HEK293T (cell line): Measurements from ENCODE around the gene TNFRSF13B.
"Not testable (repeated sequence)": the region's sequence is repeated elsewhere in the genome, so short reads cannot be mapped to it uniquely, and the experiment has no call there.

Source experiments
- CTCF ChIA-PET: fragments of 350-600 bp; formaldehyde crosslinking; extraction: SDS; loops from one replicate; lab custom pipeline; 2021; ENCODE audit warnings: antibody characterized with exemption, inconsistent platforms; lab: Yijun Ruan, JAX
- POLR2A ChIA-PET: fragments of 350-600 bp; formaldehyde crosslinking; extraction: SDS; loops from one replicate; lab custom pipeline; 2020; ENCODE audit warnings: antibody characterized with exemption, inconsistent platforms; lab: Yijun Ruan, JAX
- DNase-seq: peaks from one replicate; pipeline ENCODE4 v3.0.0; 2012; ENCODE audit warnings: mixed read lengths; ENCODE audit errors: extremely low spot score
- ARNT ChIP-seq: fragments of 450-650 bp; IDR thresholded peaks from 2 replicates; pipeline ENCODE4 v1.6.1; 2017; ENCODE audit warnings: mild to moderate bottlenecking
- BHLHE40 ChIP-seq: fragments of 450-650 bp; IDR thresholded peaks from 2 replicates; pipeline ENCODE4 v1.6.1; 2016; ENCODE audit warnings: mild to moderate bottlenecking, moderate library complexity, borderline replicate concordance
- CTBP1 ChIP-seq: fragments of 450-650 bp; IDR thresholded peaks from 2 replicates; pipeline ENCODE4 v1.6.1; 2016; ENCODE audit warnings: borderline replicate concordance
- ELF4 ChIP-seq: fragments of 450-650 bp; IDR thresholded peaks from 2 replicates; pipeline ENCODE4 v1.6.1; 2017; ENCODE audit warnings: antibody characterized with exemption
- FOXA1 ChIP-seq: fragments of 450-650 bp; IDR thresholded peaks from 2 replicates; pipeline ENCODE4 v1.6.1; 2016; ENCODE audit warnings: mild to moderate bottlenecking
- FOXK2 ChIP-seq: fragments of 450-650 bp; IDR thresholded peaks from 2 replicates; pipeline ENCODE4 v1.6.1; 2016; ENCODE audit warnings: mild to moderate bottlenecking
- FOXM1 ChIP-seq: fragments of 450-650 bp; IDR thresholded peaks from 2 replicates; pipeline ENCODE4 v1.6.1; 2017; ENCODE audit warnings: mild to moderate bottlenecking, borderline replicate concordance
- HDGF ChIP-seq: fragments of 450-650 bp; IDR thresholded peaks from 2 replicates; pipeline ENCODE4 v1.6.1; 2017; ENCODE audit warnings: antibody characterized with exemption, borderline replicate concordance
- L3MBTL2 ChIP-seq: fragments of 450-650 bp; conservative IDR thresholded peaks from 2 replicates; pipeline ENCODE4 v1.6.1; 2016; ENCODE audit warnings: mild to moderate bottlenecking
- LEF1 ChIP-seq: fragments of 450-650 bp; IDR thresholded peaks from 2 replicates; pipeline ENCODE4 v1.6.1; 2017; ENCODE audit warnings: mild to moderate bottlenecking, borderline replicate concordance
- NFRKB ChIP-seq: fragments of 450-650 bp; IDR thresholded peaks from 2 replicates; pipeline ENCODE4 v1.6.1; 2016; ENCODE audit warnings: mild to moderate bottlenecking, moderate library complexity
- SP1 ChIP-seq: fragments of 450-650 bp; IDR thresholded peaks from 2 replicates; pipeline ENCODE4 v1.6.1; 2017
- SUZ12 ChIP-seq: fragments of 450-650 bp; IDR thresholded peaks from 2 replicates; pipeline ENCODE4 v1.6.1; 2016; ENCODE audit warnings: mild to moderate bottlenecking
- TARDBP ChIP-seq: fragments of 450-650 bp; IDR thresholded peaks from 2 replicates; pipeline ENCODE4 v1.6.1; 2016
- ZNF384 ChIP-seq: fragments of 450-650 bp; IDR thresholded peaks from 2 replicates; pipeline ENCODE4 v1.6.1; 2016
- TF ChIP-seq, protein P1 (sequence below): fragments of 450-650 bp; IDR thresholded peaks from 2 replicates; pipeline ENCODE4 v1.6.1; 2016

TNFRSF13B gene

DNA sequence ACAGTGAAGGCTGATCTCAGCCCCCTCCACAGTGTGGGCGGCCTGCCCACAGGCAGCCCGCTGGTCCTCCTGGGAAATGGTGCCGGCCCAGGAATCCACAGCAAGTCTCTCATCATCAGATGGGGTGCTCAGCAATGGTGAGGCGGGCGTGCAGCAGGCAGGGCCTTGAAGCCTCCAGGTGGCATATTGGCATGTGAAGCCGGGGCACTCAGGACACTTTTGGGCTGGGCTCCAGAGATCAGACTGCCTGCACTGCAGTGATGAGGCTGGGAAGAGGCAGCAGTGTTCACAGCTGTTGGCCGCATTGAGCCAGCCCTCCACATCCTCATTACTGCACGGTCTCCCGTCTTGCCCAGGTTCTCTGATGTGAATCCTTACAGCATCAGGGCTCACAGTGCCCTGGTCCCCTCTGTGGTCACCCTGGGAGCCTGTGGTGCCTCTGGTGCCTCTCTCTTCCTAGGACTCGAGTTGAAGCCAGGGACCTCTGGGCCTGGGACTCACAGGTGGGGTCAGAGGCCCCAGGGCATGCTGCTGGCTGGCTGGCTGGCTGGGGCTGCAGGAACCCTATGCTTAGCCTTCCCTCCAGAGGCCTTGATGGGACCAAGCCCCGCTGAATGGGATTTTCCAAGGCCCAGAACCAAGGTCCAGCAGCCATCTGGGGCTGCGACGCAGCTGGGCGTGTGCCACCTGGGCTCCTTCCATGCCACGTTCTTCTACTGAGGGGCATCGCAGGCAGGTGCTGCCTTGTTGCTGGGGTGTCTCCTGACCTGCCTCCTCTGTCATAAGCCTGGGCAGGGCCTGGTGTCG, 48.6 kb downstream of the TNFRSF13B start:
- DNase-seq = no peak
- POLR2A ChIA-PET = no interaction called here
- CTCF ChIA-PET = no interaction called here
- TF ChIP-seq ZNF384 (no peak), ELF4 (no peak), BHLHE40 (no peak), SUZ12 (no peak), SP1 (no peak), TARDBP (no peak), NFRKB (no peak), FOXM1 (no peak), FOXA1 (no peak), ARNT (no peak), CTBP1 (no peak), L3MBTL2 (no peak)
- TF ChIP-seq, protein P1, sequence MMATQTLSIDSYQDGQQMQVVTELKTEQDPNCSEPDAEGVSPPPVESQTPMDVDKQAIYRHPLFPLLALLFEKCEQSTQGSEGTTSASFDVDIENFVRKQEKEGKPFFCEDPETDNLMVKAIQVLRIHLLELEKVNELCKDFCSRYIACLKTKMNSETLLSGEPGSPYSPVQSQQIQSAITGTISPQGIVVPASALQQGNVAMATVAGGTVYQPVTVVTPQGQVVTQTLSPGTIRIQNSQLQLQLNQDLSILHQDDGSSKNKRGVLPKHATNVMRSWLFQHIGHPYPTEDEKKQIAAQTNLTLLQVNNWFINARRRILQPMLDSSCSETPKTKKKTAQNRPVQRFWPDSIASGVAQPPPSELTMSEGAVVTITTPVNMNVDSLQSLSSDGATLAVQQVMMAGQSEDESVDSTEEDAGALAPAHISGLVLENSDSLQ = no peak

DNA sequence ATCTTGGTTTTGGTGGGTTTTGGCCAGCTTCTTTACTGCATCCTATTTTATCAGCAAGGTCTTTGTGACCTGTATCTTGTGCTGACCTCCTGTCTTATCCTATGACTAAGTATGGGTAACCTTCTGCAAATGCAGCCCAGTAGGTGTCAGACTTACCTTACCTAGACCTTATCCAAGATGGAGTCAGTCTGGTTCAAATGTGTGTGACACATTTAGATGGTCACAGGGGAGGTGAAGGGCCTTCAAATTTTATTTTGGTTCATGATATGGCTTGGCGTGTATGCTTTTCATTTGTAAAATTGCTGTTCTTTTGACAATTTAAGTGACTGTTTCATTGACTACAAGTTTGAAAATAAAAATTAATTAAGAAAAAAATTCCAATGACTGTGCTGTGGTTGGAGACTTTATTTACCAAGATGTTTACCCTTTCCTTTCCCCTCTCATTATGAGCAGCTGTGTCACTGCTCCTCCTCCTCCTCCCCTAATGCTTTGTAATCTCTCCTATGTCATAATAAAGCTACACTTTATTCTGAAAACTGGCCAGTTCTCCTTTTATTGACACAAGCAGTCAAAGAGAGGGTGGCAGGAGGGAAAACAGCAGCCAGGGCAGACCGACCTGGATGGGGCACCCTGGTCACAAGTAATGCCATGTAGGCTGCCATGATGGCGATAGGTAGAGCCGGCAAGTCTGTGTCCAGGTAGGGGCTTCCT, 49.4 kb downstream of the TNFRSF13B start:
- CTCF ChIA-PET = no interaction called here
- TF ChIP-seq SUZ12 = no peak
- no peak for TF ChIP-seq FOXK2
- no peak for TF ChIP-seq FOXM1
- TF ChIP-seq ELF4 = no peak
- TF ChIP-seq BHLHE40 = no peak
- POLR2A ChIA-PET = no interaction called here
- no peak for DNase-seq

DNA sequence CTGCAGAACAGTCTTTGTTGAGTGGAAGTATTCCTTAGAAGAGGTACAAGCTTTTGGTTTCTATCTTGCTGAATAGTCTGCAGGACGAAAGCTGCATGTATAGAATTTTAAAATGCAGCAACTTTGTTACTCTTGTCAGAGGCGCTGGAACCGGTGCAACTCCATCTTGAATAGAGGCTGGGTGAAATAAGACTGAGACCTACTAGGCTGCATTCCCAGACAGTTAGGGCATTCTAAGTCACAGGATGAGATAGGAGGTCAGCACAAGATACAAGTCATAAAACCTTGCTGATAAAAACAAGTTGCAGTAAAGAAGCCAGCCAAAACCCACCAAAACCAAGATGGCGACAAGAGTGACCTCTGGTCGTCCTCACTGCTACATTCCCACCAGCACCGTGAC, 50.5 kb downstream of the TNFRSF13B start:
- DNase-seq, POLR2A ChIA-PET, CTCF ChIA-PET: not testable (repeated sequence)

DNA sequence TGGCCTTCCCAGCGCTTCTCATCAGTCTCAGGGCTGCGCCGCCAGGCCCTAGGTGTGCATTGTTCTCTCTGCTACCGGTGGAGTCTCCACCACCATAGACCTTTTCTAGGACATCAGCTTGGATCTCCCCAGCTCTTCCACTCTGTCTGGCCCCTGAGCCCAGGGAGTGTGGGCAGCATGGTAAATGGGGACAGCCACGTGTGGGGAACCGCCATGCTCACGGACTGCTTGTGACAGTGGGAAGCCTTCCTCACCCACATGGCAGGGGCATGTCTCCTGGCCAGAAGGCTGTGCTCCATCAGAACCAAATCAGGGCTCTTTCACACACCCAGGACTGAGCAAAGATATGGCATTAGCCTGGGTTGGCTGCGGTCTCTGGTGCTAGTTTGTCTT, 51.3 kb downstream of the TNFRSF13B start:
- TF ChIP-seq L3MBTL2 (no peak), ELF4 (no peak), ZNF384 (no peak), CTBP1 (no peak), SP1 (no peak), NFRKB (no peak), BHLHE40 (no peak), HDGF (no peak), FOXK2 (no peak), TARDBP (no peak), FOXM1 (no peak), SUZ12 (no peak), LEF1 (no peak), ARNT (no peak)
- TF ChIP-seq, protein P1 = no peak
- POLR2A ChIA-PET = no interaction called here
- CTCF ChIA-PET = no interaction called here
- DNase-seq = no peak

DNA sequence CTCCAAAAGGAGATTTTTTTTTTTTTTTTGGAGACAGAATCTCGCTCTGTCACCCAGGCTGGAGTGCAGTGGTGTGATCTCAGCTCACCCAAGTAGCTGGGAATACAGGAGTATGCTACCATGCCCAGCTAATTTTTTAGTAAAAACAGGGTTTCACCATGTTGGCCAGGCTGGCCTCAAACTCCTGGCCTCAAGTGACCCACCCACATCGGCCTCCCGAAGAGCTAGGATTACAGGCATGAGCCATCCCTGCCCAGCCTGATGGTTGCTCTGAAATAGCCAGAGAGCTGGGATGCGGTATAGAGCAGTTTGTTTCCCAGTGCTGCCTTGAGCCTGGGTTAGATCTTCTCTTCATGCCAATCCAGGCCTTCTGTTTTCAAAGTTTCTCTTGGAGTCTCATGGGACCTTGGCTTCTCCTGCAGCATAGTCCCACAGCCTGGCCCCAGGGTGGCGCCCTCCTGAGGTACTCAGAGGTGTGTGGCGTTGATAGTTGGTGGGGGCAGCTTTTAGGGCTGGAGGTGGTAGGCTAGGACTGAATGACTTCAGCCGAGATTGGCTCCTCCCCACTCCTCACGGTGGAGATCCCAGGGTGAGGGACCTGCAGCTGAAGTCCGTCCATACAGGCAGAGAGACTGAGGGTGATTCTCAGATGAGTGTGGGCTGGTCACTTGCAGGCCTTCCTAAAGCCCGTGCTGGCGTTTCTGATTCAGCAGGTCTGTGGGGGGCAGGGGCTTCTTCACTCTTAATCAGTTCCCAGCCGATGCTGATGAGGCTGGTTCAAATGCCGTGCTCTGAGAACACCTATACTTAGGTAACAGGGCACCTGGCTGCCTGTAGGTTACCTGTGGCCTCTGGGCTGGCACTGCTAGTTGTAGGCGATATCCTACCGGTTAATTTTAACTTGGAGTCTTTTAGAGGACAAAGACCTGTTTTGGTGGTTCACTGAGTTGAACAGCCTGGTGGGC, 52.0 kb downstream of the TNFRSF13B start:
- TF ChIP-seq ARNT (no peak), SP1 (no peak), ELF4 (no peak), ZNF384 (no peak), FOXM1 (no peak), HDGF (no peak), FOXA1 (no peak), SUZ12 (no peak), BHLHE40 (no peak), NFRKB (no peak), TARDBP (no peak), FOXK2 (no peak), CTBP1 (no peak), LEF1 (no peak), L3MBTL2 (no peak)
- TF ChIP-seq, protein P1 = no peak
- CTCF ChIA-PET = interaction anchor here (0.8 kb wide), 1 partner anchor 73 kb away, joined by 4 read pairs; no protein-coding TSS in a partner anchor
- POLR2A ChIA-PET = no interaction called here
- peak; percentile 32 for DNase-seq
